DMS114 treated with DMSO at 0.1 percent for 48 hours (cell line): Measurements from ENCODE around the gene UBE3B.

Source experiments
- DNase-seq: peaks from one replicate; lab custom pipeline; 2025; ENCODE audit not compliant: unreplicated experiment; lab: John Stamatoyannopoulos, UW

The UBE3B gene

GRCh38 chr12:109494348-109494881, 17.0 kb downstream of the UBE3B start:
- no peak for DNase-seq

GRCh38 chr12:109495012-109495411, 17.6 kb downstream of the UBE3B start:
- no peak for DNase-seq

GRCh38 chr12:109496306-109496705, 18.9 kb downstream of the UBE3B start:
- no peak for DNase-seq

GRCh38 chr12:109497675-109498074, 20.2 kb downstream of the UBE3B start:
- DNase-seq, result no peak

GRCh38 chr12:109500406-109501185, 23.2 kb downstream of the UBE3B start:
- no peak for DNase-seq

GRCh38 chr12:109501299-109501698, 23.9 kb downstream of the UBE3B start:
- DNase-seq, result no peak

GRCh38 chr12:109502332-109502731, 24.9 kb downstream of the UBE3B start:
- DNase-seq, result no peak

- DNase-seq, result no peak
These were observed 26.2 kb downstream of the UBE3B start for GRCh38 chr12:109503611-109504010.

GRCh38 chr12:109504068-109504467, 26.6 kb downstream of the UBE3B start:
- no peak for DNase-seq

- no peak for DNase-seq
These were observed 32.8 kb downstream of the UBE3B start for GRCh38 chr12:109510196-109510595.

- DNase-seq, result no peak
These were observed 35.2 kb downstream of the UBE3B start for GRCh38 chr12:109512608-109513007.

GRCh38 chr12:109513051-109513450, 35.6 kb downstream of the UBE3B start:
- DNase-seq, result no peak

GRCh38 chr12:109513977-109514376, 36.5 kb downstream of the UBE3B start:
- DNase-seq, result no peak

GRCh38 chr12:109517619-109518018, 40.2 kb downstream of the UBE3B start:
- DNase-seq, result no peak

- peak; percentile 35 for DNase-seq
These were observed 41.6 kb downstream of the UBE3B start for GRCh38 chr12:109518820-109519665.

GRCh38 chr12:109519787-109520186, 42.4 kb downstream of the UBE3B start:
- no peak for DNase-seq

GRCh38 chr12:109521831-109522230, 44.4 kb downstream of the UBE3B start:
- no peak for DNase-seq

GRCh38 chr12:109523071-109523470, 45.6 kb downstream of the UBE3B start:
- DNase-seq, result no peak

GRCh38 chr12:109523504-109523903, 46.1 kb downstream of the UBE3B start:
- DNase-seq, result no peak

GRCh38 chr12:109524466-109525278, 47.2 kb downstream of the UBE3B start:
- DNase-seq, result no peak

- DNase-seq, result no peak
These were observed 47.8 kb downstream of the UBE3B start for GRCh38 chr12:109525279-109525585.
